ENCODE data around the gene TNFRSF17.

TNFRSF17 gene

DNA sequence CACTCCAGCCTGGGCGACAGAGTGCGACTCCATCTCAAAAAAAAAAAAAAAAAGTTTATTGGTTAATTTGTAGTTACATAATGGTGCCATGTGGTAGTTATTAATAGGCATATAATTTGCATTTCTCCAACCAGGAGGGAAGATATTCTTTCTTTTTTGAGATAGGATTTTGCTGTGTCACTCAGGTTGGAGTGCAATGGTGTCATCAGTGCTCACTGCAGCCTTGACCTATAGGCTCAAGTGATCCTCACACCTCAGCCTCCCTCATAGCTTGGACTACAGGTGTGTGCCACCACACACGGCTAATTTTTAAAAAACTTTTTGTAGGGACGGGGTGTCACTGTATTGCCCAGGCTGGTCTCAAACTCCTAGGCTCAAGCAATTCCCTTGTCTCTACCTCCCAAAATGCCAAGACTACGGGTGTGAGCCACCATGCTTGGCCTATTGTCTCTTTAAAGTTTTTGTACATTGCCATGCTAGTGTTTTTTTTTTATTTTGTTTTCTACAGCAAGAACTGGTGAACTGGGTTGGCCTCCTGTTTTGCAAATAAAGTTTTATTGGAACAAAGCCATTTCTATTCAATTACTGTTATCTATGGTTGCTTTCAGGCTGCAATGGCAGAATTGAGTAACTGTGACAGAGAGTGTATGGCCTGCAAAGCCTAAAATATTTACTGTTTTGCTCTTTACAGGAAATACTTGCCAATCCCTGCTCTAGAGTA, 23.4 kb downstream of the TNFRSF17 start:
- no peak overlapping the region for H3K27ac ChIP-seq
- no peaks in the 10 kb centered on the region for H3K36me3 ChIP-seq (ENCODE audit: control insufficient read depth, insufficient read depth, low read length)
- H3K9ac ChIP-seq = no peak overlapping the region
- H2AFZ ChIP-seq = no peak overlapping the region
- H3K9me3 ChIP-seq (ENCODE audit: control insufficient read depth, low read length) = no peaks in the 10 kb centered on the region
- H3K4me3 ChIP-seq (ENCODE audit: low read depth, low read length) = no peak overlapping the region
- H3K27me3 ChIP-seq (ENCODE audit: control insufficient read depth, insufficient read depth, low read length) = no peaks in the 10 kb centered on the region
- H3K4me2 ChIP-seq (ENCODE audit: low read length) = no peak overlapping the region
- H3K4me1 ChIP-seq = no peaks in the 10 kb centered on the region
- H3K79me2 ChIP-seq = peaks cover 76% of the 10 kb centered on the region
- TF ChIP-seq CTCF (IDR thresholded peaks at IDR 0.05) = no peak

GRCh38 chr16:11990702-11991390, 25.8 kb downstream of the TNFRSF17 start:
- Histone ChIP-seq H3K36me3 (ENCODE audit: control insufficient read depth, insufficient read depth, low read length) (no peaks in the 10 kb centered on the region), H3K4me3 (ENCODE audit: low read depth, low read length) (no peak overlapping the region), H3K9ac (no peak overlapping the region), H3K9me3 (ENCODE audit: control insufficient read depth, low read length) (no peaks in the 10 kb centered on the region), H3K27me3 (ENCODE audit: control insufficient read depth, insufficient read depth, low read length) (no peaks in the 10 kb centered on the region), H3K4me1 (peaks cover 14% of the 10 kb centered on the region), H2AFZ (no peak overlapping the region), H3K27ac (no peak overlapping the region), H3K4me2 (ENCODE audit: low read length) (no peak overlapping the region), H3K79me2 (peaks cover 75% of the 10 kb centered on the region)
- no peak for TF ChIP-seq CTCF (IDR thresholded peaks at IDR 0.05)

GRCh38 chr16:11992008-11992584, 27.1 kb downstream of the TNFRSF17 start:
- H3K36me3 ChIP-seq (ENCODE audit: control insufficient read depth, insufficient read depth, low read length) = no peaks in the 10 kb centered on the region
- peaks cover 69% of the 10 kb centered on the region for H3K79me2 ChIP-seq
- H3K27me3 ChIP-seq (ENCODE audit: control insufficient read depth, insufficient read depth, low read length) = no peaks in the 10 kb centered on the region
- no peak overlapping the region for H2AFZ ChIP-seq
- H3K4me3 ChIP-seq (ENCODE audit: low read depth, low read length) = no peak overlapping the region
- no peak for TF ChIP-seq CTCF (IDR thresholded peaks at IDR 0.05)
- H3K9ac ChIP-seq = no peak overlapping the region
- peaks cover 23% of the 10 kb centered on the region for H3K4me1 ChIP-seq
- H3K4me2 ChIP-seq (ENCODE audit: low read length) = no peak overlapping the region
- no peaks in the 10 kb centered on the region for H3K9me3 ChIP-seq (ENCODE audit: control insufficient read depth, low read length)
- H3K27ac ChIP-seq = no peak overlapping the region

GRCh38 chr16:11992586-11993524, 27.8 kb downstream of the TNFRSF17 start:
- H2AFZ ChIP-seq = no peak overlapping the region
- no peaks in the 10 kb centered on the region for H3K9me3 ChIP-seq (ENCODE audit: control insufficient read depth, low read length)
- no peak for TF ChIP-seq CTCF (IDR thresholded peaks at IDR 0.05)
- no peaks in the 10 kb centered on the region for H3K36me3 ChIP-seq (ENCODE audit: control insufficient read depth, insufficient read depth, low read length)
- no peaks in the 10 kb centered on the region for H3K27me3 ChIP-seq (ENCODE audit: control insufficient read depth, insufficient read depth, low read length)
- H3K79me2 ChIP-seq = peaks cover 70% of the 10 kb centered on the region
- no peak overlapping the region for H3K4me3 ChIP-seq (ENCODE audit: low read depth, low read length)
- no peak overlapping the region for H3K27ac ChIP-seq
- no peak overlapping the region for H3K9ac ChIP-seq
- peaks cover 24% of the 10 kb centered on the region for H3K4me1 ChIP-seq
- no peak overlapping the region for H3K4me2 ChIP-seq (ENCODE audit: low read length)
